NCI-H82 treated with DMSO at 0.1 percent for 48 hours (cell line): ENCODE data around the gene GALK2.

Experiments
- DNase-seq: peaks from one replicate; lab custom pipeline; 2025; ENCODE audit not compliant: unreplicated experiment; lab: John Stamatoyannopoulos, UW

GALK2 gene

DNA sequence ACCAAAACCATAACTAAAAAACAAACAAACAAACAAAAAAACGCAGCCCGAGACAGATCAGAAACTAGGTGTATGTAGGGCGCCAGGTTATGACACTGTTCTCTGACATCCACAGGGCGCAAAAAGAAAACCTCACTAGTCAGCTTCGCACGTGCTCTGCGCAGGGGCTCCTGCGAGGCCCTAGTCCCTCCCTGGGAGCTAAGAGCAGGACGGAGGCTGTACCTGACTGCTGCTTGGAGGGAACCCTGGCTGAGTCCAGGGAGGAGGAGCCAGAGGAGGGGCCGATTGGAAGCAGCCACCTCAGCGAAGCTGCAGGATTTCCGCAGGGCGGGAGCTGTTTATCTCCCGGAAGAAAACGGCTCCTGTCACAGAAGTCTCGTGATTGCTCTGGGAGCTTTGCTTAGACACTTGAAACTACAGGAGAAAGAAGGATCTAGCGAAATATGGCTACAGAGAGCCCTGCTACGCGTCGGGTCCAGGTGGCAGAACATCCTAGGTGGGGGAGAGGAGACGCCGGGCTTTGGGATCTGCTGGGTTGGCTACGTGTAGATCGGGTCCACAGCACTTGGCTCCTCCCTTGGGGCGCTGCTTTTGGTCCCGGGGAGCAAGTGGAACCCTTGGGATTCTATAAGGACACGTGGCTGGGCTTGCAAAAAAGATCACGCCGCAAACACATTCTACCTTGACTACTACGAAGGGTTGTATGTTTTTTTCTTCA, at the start of gene GALK2:
TSS of gene GALK2 (plus strand) at position 368 of the 718 bp plus-strand sequence. CDS start at position 444, 76 bp downstream.
- DNase-seq, result peak; percentile 73

DNA sequence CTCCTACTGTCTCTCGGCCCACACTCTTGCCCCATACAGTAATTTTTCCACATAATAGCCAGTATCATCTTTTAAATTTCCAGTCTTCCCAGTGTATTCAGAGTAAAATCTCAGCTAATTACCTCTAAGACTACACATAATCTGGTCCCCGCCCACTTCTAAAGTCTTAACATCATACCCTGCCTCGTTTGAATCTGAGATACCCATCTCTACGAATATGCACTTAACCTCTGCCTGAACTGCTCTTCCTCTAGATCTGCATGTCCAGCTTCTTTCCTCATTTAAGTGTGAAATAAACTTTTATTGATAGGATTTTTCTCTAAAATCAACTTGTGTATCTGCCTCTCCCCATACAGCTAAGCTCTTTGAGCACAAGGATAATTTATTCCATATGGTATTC, 49.2 kb upstream of the GALK2 start:
- no peak for DNase-seq

DNA sequence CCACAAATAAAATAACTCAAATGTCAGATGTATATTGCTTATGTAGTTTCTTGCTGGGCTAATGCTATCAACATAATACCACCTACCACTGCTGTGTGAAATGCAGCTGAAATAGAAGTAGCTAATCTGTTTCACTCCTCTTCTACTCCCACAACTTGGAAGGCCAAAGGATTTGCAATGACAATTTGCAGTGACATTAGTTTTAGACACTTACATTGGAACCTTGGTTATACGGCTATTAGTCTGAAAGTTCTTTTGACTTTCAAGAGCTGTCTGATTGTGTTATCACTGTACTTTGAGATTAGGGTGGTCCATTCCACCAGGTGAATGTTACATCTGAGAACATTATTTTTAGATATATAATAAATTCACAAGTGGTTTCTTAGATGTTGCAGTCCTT, 48.1 kb upstream of the GALK2 start:
- DNase-seq, result no peak

DNA sequence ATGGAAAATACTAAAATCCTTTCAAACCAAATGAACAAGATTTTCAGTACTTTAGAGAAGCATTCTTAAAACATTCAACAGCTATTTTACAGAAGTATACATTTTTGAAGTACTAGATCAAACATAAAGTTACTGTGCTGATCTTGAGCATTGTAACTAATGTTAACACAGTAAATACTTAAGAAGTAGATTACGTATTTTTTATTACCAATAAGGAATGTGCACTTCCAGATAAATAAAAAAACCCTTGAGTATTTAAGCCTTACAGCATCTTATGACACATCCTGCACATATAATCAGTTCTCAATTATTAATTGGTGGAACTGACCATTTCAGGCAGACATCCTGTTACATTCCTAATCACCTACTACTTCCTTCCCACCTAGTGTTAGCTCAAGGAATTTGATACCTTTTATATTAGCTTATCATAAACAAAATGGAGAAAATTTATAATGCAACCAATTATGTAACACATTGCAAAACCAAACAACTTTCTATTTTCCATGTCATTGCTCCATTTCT, 47.4 kb upstream of the GALK2 start:
- DNase-seq, result no peak

DNA sequence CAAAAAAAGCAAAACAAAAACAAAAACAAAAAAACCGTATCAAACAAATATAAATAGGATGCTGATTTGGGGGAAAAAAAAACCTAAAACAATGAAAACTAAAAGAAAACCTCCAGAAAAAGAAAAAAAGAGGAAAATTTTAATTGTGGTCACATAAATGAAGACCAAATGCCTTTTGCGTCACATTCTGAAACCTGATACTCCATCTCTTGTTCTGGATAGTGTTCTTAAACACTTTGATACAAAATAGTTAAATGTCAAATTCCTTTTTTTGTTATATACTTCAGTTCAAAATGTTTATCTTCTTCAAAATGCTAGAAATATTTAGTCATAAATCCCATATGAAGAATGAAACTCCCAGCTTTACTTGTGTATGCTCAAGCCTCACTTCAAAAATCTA, 45.7 kb upstream of the GALK2 start:
- DNase-seq, result no peak

DNA sequence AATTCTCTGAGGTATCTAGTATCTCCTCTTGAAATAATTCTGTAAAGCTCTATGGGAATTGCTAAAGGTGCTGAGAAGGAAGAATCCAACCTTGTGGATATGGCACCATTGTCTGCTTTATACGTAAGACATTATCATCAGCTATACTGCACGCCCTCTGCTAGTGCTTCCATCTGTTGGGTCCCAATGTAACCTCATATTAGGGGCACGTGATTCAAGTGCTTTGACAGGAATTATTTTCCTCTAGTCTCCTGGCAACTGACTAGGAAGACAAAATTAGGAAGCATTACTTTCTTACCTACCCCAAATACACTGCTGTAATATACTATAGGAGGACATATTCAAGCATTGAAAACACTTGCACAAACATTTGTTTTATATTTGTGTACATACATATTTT, 38.6 kb upstream of the GALK2 start:
- no peak for DNase-seq

DNA sequence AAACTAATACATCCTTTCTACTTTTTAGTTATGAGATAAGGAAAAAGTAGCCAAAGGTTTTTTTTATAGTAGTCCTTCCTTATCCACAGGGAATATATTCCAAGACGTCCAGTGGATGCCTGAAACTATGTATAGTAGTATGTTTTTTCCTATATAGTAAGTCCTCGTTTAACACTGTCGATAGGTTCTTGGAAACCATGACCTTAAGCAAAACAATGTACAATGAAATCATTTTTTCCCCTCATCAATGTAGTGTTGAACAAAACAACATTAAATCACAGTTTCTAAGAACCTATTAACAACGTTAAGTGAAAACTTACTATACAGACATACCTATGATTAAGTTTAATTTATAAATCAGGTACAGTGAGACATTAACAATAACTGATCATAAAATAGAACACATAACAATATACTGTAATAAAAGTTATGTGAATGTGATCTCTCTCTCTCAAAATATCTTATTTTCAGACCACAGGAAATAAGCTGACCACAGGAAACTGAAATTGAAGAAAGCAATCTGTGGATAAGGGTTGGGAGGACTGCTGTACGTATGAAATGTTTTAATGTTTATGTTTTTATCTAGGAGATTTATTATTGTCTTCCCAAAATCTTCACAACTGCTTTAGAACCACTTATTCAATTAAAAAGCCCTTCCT, 35.2 kb upstream of the GALK2 start:
- no peak for DNase-seq

DNA sequence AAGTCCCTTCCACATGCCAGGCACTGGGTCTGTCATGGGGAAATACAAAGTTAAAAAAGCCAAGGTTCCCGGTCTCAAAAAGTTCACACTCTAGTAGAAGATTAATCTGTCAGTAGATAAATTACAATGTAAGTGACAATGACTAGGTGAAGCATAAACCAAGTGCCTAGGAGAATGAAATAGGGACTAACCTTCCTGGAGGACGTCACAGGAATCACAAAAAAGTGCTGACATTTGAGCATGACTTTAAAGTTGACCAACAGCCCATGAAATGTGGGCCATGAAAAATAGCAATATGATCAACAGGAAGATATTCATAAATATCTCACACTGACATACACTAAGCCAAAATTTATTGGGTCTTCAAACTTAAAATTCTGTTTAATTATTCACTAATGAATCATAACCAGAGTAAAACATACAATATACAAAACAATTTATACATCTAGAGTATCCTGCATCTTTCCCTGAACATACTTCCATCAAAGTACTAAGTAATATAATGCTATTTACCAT, 34.6 kb upstream of the GALK2 start:
- no peak for DNase-seq

DNA sequence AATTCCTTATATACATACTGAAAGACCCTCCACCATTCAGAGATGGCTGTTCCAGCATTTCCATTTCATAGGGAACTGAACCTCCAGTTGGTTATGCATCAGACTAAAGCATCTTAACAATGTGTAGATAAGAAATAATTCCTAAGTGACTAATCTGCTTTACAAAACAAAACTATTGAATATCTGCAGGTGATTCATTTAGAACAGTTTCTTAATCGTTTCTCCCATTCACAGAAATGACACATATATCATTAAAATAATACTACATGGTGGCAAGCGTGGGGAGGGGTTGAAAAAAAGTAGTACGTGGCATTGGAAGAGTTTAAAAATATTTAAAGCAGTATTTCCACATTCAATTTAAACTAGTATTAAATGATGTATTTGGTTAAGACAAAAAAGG, 34.1 kb upstream of the GALK2 start:
- DNase-seq, result no peak

DNA sequence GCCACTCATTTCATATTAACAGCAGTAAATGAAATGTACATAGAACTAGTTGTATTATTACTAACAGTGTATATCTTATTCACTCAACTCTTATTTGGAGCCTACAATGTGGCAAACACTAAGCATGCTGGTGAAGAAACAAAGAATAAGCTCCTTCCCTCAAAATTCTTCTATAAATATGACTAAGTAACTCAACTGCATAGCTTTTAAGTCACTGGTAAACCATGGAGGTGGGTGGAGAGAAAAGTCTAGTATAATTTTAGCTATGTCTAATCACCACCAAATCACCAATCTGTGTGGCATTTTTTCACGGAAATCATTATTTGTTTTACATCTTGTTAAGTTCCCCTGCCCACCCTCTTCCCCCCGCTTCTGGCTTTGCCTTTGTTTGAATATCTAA, 32.2 kb upstream of the GALK2 start:
- DNase-seq, result no peak

DNA sequence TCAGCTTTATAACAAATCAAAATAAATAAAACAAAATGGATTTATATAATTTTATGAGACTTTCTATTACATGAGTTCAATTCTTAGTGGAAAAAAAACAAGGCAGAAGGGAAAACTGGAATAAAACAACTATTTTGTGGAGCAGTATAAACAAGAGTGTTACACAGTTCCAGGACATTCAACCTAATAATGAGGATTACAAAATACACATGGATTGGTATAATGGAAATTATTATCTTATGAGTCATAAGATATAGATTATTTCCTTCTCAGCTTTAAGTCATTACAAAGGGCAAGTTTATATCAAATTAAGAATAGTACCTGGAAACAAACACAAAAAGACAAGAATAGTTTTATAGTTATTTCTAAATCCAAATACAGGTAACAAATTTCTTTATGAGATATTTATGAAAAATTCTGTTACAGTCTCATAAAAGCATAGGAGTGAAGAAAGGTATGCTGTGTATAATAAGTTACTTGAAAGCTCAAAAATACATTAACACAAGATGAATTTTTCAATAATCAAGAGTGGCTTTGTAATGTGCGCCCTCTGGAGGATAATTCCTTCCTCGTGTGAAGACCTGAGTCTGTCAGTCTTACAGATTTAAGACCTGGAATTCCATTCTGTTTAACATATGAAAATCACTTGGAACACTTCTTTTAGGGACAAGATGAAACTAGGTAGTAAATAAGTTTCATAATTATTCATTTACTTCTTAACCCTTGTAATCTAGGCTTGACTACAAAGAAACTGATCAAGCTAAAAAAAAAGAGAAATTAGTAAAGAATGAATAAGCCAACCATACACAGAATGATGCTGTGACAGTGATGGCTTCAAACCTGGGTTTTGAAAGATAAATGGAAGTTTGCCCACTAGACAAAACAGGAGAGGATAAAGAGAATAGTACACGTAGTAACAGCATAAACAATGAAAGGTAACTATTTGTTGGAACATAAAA, 24.1 kb upstream of the GALK2 start:
- DNase-seq, result no peak

DNA sequence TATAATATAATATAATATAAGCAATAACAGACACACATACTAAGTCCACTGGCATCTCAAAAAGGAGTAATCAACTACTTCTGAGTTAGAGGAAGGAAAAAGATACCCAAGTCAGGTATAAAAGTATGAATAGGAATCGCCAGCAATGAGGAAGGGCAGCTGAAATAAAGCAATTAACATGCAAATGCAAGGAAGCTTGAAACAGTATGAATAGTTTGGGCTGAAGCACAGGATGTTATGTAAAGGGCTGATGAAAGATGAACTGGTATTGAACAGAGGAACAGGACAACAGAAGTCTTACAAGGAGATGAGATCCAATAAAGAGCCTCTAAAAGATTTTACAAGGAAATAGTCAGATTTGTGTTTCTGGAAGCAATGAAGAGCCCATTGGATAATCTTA, 21.7 kb upstream of the GALK2 start:
- DNase-seq, result no peak

DNA sequence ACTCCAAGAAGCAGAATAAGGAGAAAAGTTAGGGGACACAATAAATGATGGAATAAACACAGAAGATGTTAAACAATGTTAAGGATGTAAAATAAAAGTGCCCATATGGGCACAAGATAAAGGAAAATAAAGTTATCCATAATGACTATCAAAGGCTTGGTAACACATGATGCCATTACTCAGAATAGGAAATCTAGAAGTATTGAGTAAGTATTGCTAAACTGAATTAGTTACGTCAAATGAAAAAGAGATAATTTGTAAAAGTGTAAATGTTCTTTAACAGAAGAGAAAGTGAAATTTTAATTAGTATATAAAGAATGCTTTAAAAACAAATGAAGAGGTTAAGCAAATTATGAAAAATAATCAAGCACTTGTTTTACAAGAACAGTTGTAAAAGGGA, 21.3 kb upstream of the GALK2 start:
- DNase-seq, result no peak

DNA sequence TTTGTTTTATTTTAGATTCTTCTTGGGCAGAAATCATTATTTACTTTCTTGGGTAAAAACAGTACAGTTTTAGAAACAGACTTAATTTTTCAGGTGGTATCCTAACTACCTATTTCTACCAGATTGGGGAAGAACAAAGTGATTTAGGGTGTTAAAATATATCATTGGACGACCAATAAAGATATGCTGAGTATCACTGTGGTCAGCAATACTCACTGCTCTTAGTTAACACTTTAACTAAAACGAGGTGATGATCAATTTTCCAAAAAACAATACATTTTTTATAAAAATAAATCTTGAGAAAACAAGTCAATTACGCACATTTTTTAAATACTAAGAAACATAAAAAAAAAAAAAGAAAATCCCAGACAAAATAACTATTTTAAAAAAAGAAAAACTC, 18.2 kb upstream of the GALK2 start:
- no peak for DNase-seq

DNA sequence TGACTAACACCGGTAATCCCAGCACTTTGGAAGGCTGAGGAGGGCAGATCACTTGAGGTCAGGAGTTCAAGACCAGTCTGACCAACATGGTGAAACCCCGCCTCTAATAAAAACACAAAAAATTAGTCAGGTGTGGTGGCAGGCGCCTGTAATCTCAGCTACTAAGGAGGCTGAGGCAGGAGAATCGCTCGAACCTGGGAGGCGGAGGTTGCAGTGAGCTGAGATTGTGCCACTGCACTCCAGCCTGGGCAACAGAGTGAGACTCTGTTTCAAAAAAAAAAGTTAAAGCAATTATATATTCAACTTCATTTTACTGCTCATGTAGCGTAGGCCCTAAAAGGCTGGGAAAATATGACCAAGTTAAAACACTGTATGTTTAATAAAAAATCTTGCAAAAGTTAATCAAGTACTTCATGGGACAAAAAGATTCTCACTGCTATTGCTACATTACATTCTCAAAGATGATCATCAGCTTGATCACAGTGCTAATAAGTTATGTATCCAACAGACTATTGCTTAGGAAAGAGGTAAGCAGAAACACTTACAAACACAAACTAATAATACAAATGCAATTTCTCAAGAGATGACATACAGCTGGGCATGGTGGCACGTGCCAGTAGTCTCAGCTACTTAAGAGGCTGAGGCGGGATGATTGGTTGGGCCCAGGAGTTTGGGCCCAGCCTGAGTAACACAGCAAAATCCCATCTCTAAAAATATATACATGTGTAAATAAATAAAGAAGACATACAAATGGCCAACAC, 17.3 kb upstream of the GALK2 start:
- DNase-seq, result no peak

DNA sequence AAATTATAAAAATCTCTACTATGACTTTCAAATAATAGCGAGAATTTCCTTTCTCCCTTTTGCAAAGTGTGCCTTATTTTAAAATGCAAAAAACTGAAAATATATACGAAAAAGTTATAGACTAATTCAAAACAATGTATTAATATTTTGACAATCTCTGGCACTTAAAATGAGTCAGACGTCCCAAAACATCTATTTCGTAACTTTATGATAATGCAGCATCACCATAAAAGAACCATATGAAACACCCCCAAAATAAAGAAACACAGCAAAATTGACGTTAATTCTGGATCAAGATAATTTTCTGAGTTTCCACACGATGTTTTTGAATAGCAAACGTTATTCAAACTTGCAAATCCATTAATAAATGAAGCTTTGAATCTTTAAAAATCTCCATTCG, 15.7 kb upstream of the GALK2 start:
- DNase-seq, result no peak

DNA sequence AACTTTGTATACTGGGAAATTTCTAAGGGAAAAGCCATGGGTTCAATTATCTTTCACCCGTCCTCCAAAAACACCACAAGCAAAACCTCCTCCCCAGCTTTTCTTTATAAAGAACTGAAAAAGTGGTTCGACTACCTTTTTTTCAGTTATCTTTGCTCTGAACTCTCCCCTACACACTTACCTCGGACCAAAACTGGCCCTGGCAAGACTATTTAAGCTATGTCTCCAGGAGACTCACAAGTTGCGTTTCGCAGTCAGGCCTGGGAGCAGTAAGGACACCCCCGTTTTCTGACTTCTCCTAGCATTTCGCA, 15.3 kb upstream of the GALK2 start:
- no peak for DNase-seq

DNA sequence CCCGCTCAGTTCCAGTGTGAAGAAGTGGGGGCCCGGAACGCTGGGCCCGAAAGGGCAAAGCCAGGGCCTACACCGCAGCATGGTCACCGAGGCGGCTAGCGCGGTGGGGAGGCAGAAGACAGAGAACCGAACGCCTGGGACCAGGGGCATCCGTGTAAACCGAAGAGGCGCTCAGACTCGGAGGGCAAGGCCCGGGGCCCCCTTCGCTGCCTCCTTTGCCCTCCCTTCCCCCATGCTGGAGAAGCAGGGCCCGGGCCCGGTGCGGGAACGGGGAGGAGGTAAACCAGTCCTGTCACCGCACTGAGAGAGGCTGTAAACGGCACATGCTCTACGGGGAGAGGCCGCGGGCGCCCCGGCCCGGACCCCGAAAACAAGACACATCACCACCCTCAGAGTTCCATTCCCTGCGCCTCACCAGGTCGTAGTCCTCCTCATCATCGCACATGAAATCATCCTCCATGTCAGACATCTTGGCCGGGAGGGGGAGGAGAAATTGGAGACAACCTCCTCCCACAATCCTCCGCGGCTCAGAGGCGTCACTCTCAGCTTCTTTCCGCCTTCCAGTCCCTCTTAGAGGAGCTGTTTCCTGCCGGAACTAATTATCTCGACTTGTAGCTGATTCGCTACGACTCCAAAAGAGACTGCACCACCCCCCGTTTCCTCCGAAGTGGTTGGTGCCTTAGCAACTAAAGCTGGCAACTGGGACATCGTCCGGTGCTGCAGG, 14.8 kb upstream of the GALK2 start, which contains the start of gene COPS2:
TSS of gene COPS2 (minus strand) at position 490 of the 724 bp plus-strand sequence. CDS start at position 469, 21 bp downstream.
- DNase-seq, result peak; percentile 86

DNA sequence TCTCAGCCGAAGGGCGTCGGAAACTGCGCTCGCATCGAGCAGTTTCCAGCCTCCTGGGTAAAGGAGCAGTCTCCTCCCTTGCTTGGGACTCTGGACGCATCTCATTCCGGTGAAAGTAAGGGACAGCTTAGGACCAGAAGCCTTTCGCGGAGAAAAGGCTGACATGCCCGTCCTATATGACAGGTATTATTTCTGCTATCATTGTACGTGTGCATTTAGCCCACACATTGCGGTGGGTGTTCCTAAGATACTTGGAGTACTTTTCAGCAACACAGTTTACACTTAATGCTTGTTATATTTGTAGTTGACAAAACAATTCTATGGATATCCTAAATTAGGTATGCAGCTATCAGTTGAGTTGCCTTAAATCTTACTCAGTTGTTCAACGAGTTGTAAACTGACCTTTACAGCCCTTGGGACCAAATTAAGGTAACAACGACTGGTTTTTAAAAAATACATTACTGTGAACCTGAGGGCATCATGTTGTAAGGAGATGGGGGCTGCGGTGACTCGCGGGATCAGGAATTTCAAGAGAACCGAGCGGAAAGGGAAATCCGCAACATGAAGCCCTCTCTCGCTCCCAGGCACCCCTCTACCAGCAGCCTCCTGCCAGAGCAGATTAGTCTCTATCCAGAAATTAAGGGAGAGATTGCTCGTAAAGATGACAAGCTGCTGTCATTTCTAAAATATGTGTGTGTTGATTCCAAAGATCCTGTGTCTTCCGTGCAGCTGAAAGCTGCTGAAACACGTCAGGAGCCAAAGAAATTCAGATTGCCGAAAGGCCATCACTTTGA, 14.0 kb upstream of the GALK2 start:
- no peak for DNase-seq
